Fibroblast of skin of left quadriceps (primary cell): ENCODE measurements around the gene DNM3.
"Not testable (repeated sequence)": the region's sequence is repeated elsewhere in the genome, so short reads cannot be mapped to it uniquely, and the experiment has no call there.

ENCODE experiments used
- DNase-seq, 2 experiments: peaks; one replicate each; pipeline ENCODE4 v3.0.0-alpha.2; 2013; ENCODE audit warnings: low read depth in 2 of 2

The DNM3 gene

GRCh38 chr1:172417557-172417956 lies 576.3 kb downstream of the DNM3 start:
- DNase-seq, result no peak

GRCh38 chr1:172420385-172420784 lies 579.1 kb downstream of the DNM3 start, which contains the start of gene C1orf105:
C1orf105 (plus strand) TSS chr1:172420685; CDS start chr1:172420886, 201 bp downstream.
- DNase-seq, result no peak

GRCh38 chr1:172421974-172422604 lies 580.8 kb downstream of the DNM3 start:
- DNase-seq, result no peak

GRCh38 chr1:172423336-172423735 lies 582.0 kb downstream of the DNM3 start:
- DNase-seq, result no peak

- DNase-seq, result no peak
Observed at GRCh38 chr1:172425339-172425738, 584.0 kb downstream of the DNM3 start.

- DNase-seq, result no peak
Observed at GRCh38 chr1:172427191-172427590, 585.9 kb downstream of the DNM3 start.

GRCh38 chr1:172429331-172430127 lies 588.2 kb downstream of the DNM3 start:
- peak; percentile 51 to 63 for DNase-seq

- no peak for DNase-seq
Observed at GRCh38 chr1:172430128-172430454, 588.8 kb downstream of the DNM3 start.

GRCh38 chr1:172431204-172431603 lies 589.9 kb downstream of the DNM3 start:
- DNase-seq, result no peak

GRCh38 chr1:172431721-172432192 lies 590.5 kb downstream of the DNM3 start:
- DNase-seq, result no peak

GRCh38 chr1:172437183-172437582 lies 595.9 kb downstream of the DNM3 start:
- DNase-seq, result not testable (repeated sequence)

GRCh38 chr1:172442404-172442803 lies 601.1 kb downstream of the DNM3 start:
- DNase-seq, result no peak

GRCh38 chr1:172442843-172443565 lies 601.7 kb downstream of the DNM3 start:
- no peak for DNase-seq

GRCh38 chr1:172443666-172444453 lies 602.6 kb downstream of the DNM3 start, which contains the start of gene PIGC:
PIGC (minus strand) TSS chr1:172444069; CDS start chr1:172442622, 1,447 bp downstream.
- DNase-seq, result peak; percentile 67 to 68

GRCh38 chr1:172446547-172446946 lies 605.2 kb downstream of the DNM3 start:
- no peak for DNase-seq

- no peak for DNase-seq
Observed at GRCh38 chr1:172447641-172448040, 606.3 kb downstream of the DNM3 start.

GRCh38 chr1:172448995-172449584 lies 607.8 kb downstream of the DNM3 start:
- DNase-seq, result no peak

GRCh38 chr1:172449585-172450523 lies 608.6 kb downstream of the DNM3 start:
- DNase-seq, result peak in 1 of 2 experiments; percentile 13

GRCh38 chr1:172450524-172450885 lies 609.2 kb downstream of the DNM3 start:
- no peak for DNase-seq

GRCh38 chr1:172451002-172451443 lies 609.7 kb downstream of the DNM3 start:
- no peak for DNase-seq
